HEK293 (cell line): ENCODE data around the gene DNAH7.

Source experiments
- CTCF ChIP-seq: fragments of 450-650 bp; formaldehyde crosslinking; IDR thresholded peaks from 2 replicates; pipeline ENCODE4 v1.5.1; 2016; ENCODE audit warnings: missing biosample characterization, missing genetic modification characterization
- KLF10 ChIP-seq: fragments of 450-650 bp; IDR thresholded peaks from 2 replicates; pipeline ENCODE4 v1.5.1; 2018; ENCODE audit warnings: missing biosample characterization, mild to moderate bottlenecking, missing genetic modification characterization
- MZF1 ChIP-seq: fragments of 450-650 bp; formaldehyde crosslinking; IDR thresholded peaks from 2 replicates; pipeline ENCODE4 v1.5.1; 2017; ENCODE audit warnings: missing biosample characterization, missing genetic modification characterization, borderline replicate concordance
- ZFHX2 ChIP-seq: fragments of 450-650 bp; formaldehyde crosslinking; conservative IDR thresholded peaks from 2 replicates; pipeline ENCODE4 v1.5.1; 2016; ENCODE audit warnings: missing biosample characterization, missing genetic modification characterization
- ZNF10 ChIP-seq: fragments of 450-650 bp; formaldehyde crosslinking; IDR thresholded peaks from 2 replicates; pipeline ENCODE4 v1.5.1; 2017; ENCODE audit warnings: missing biosample characterization, missing genetic modification characterization
- ZNF121 ChIP-seq: fragments of 450-650 bp; formaldehyde crosslinking; IDR thresholded peaks from 2 replicates; pipeline ENCODE4 v1.5.1; 2016; ENCODE audit warnings: missing biosample characterization, missing genetic modification characterization
- ZNF24 ChIP-seq: fragments of 450-650 bp; formaldehyde crosslinking; IDR thresholded peaks from 2 replicates; pipeline ENCODE4 v1.5.1; 2016; ENCODE audit warnings: missing biosample characterization, missing genetic modification characterization
- ZNF335 ChIP-seq: fragments of 450-650 bp; formaldehyde crosslinking; conservative IDR thresholded peaks from 2 replicates; pipeline ENCODE4 v1.5.1; 2016; ENCODE audit warnings: missing biosample characterization, missing genetic modification characterization
- ZNF37A ChIP-seq: fragments of 450-650 bp; IDR thresholded peaks from 2 replicates; pipeline ENCODE4 v1.5.1; 2018; ENCODE audit warnings: missing biosample characterization, missing genetic modification characterization
- ZNF549 ChIP-seq: fragments of 450-650 bp; IDR thresholded peaks from 2 replicates; pipeline ENCODE4 v1.5.1; 2018; ENCODE audit warnings: missing biosample characterization, missing genetic modification characterization, mild to moderate bottlenecking, inconsistent platforms, moderate library complexity
- ZNF660 ChIP-seq: fragments of 450-650 bp; IDR thresholded peaks from 2 replicates; pipeline ENCODE4 v1.5.1; 2018; ENCODE audit warnings: missing biosample characterization, mild to moderate bottlenecking, missing genetic modification characterization
- TF ChIP-seq, protein P1 (sequence below): fragments of 450-650 bp; formaldehyde crosslinking; optimal IDR thresholded peaks from 2 replicates; pipeline ENCODE3; 2016; ENCODE audit warnings: missing biosample characterization, mild to moderate bottlenecking, missing genetic modification characterization

DNA sequence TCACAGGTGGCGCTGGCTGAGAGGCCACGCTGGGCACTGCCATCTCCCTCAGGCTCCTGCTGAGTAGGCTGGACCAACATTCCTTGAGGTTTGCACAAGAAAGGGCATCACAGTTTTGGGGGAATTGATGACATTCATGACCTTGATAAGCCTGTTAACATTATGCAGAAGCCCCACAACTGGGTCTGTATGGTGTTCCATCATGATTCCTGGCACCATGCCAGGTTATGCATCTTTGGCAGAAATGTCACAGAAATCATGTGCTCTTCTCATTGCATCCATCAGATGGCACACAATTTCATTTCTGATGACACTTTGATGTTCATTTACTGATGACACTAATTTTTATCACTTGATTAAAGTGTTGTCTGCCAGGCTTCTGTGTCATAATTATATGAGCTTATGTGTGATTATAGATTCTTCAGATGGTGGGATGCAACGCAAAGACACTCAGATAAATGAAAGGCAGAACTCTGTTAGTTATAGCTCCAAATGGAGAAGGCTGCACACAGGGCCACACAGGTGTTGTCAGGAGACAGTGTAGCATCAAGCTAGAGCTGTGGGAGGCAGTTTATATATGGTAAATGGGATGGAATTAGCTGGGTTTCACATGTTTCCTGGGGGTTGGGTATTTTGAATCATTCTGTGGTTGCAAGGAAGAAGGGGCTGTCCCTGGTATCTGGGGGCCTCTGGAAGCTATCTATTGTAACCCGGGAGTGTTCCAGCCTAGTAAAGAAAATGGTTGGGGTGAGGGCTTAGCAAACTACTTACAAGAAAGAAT lies 220.3 kb downstream of the DNAH7 start:
- TF ChIP-seq ZNF10 (tag by site-specific recombination), result no peak
- TF ChIP-seq CTCF (tag by site-specific recombination), result no peak
- no peak for TF ChIP-seq ZNF660 (tag by site-specific recombination)
- no peak for TF ChIP-seq ZNF37A (tag by site-specific recombination)
- TF ChIP-seq ZNF335 (tag by site-specific recombination), result no peak
- TF ChIP-seq ZFHX2 (tag by site-specific recombination), result no peak
- TF ChIP-seq MZF1 (tag by site-specific recombination), result no peak
- TF ChIP-seq ZNF24 (tag by site-specific recombination), result no peak
- no peak for TF ChIP-seq KLF10 (tag by site-specific recombination)
- no peak for TF ChIP-seq ZNF549 (tag by site-specific recombination)
- TF ChIP-seq, protein P1, sequence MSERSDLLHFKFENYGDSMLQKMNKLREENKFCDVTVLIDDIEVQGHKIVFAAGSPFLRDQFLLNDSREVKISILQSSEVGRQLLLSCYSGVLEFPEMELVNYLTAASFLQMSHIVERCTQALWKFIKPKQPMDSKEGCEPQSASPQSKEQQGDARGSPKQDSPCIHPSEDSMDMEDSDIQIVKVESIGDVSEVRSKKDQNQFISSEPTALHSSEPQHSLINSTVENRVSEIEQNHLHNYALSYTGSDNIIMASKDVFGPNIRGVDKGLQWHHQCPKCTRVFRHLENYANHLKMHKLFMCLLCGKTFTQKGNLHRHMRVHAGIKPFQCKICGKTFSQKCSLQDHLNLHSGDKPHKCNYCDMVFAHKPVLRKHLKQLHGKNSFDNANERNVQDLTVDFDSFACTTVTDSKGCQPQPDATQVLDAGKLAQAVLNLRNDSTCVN (tag by site-specific recombination), result no peak
- no peak for TF ChIP-seq ZNF121 (tag by site-specific recombination)
